ENCODE results near the gene TBC1D22B. TPM values are rescaled to one million over a fixed set of nuclear protein-coding genes. Genes with fewer than 3 reads are reported as not detected.

The TBC1D22B gene
- total RNA-seq, 4 donors from 2014 or later = 14.8 to 19.6 (median 17.6) TPM

- peak overlapping the region; percentile 99 for H3K4me3 ChIP-seq (ENCODE audit: low read depth, poor library complexity, severe bottlenecking)
- 15 to 17% methylated on average over 11 of the region's 11 CpGs for WGBS, 2 donors
- DNase-seq (ENCODE audit: low spot score in 2 of 2) = no peak
- TF ChIP-seq, protein P1, sequence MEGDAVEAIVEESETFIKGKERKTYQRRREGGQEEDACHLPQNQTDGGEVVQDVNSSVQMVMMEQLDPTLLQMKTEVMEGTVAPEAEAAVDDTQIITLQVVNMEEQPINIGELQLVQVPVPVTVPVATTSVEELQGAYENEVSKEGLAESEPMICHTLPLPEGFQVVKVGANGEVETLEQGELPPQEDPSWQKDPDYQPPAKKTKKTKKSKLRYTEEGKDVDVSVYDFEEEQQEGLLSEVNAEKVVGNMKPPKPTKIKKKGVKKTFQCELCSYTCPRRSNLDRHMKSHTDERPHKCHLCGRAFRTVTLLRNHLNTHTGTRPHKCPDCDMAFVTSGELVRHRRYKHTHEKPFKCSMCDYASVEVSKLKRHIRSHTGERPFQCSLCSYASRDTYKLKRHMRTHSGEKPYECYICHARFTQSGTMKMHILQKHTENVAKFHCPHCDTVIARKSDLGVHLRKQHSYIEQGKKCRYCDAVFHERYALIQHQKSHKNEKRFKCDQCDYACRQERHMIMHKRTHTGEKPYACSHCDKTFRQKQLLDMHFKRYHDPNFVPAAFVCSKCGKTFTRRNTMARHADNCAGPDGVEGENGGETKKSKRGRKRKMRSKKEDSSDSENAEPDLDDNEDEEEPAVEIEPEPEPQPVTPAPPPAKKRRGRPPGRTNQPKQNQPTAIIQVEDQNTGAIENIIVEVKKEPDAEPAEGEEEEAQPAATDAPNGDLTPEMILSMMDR (IDR thresholded peaks at IDR 0.05) = no peak
- TF ChIP-seq POLR2A (IDR thresholded peaks at IDR 0.05) = no peak
- intact Hi-C loops (cut with DNase I; ENCODE audit: low total_unique reads) = no loop called here
Measured at GRCh38 chr6:37258405-37259105, 983 bp downstream of the TBC1D22B start.

GRCh38 chr6:37259191-37259590, 1.6 kb downstream of the TBC1D22B start:
- TF ChIP-seq, protein P1 (IDR thresholded peaks at IDR 0.05) = no peak
- TF ChIP-seq POLR2A (IDR thresholded peaks at IDR 0.05) = no peak
- no peak overlapping the region for H3K4me3 ChIP-seq (ENCODE audit: low read depth, poor library complexity, severe bottlenecking)
- no peak for DNase-seq (ENCODE audit: low spot score in 2 of 2)
- intact Hi-C loops (cut with DNase I; ENCODE audit: low total_unique reads) = no loop called here
- 31 to 42% methylated on average over 2 of the region's 2 CpGs for WGBS, 2 donors

GRCh38 chr6:37260040-37260439, 2.5 kb downstream of the TBC1D22B start:
- TF ChIP-seq POLR2A (IDR thresholded peaks at IDR 0.05) = no peak
- TF ChIP-seq, protein P1 (IDR thresholded peaks at IDR 0.05) = no peak
- no peak overlapping the region for H3K4me3 ChIP-seq (ENCODE audit: low read depth, poor library complexity, severe bottlenecking)
- WGBS, 2 donors = 60 to 70% methylated on average over 2 of the region's 2 CpGs
- DNase-seq (ENCODE audit: low spot score in 2 of 2) = no peak
- intact Hi-C loops (cut with DNase I; ENCODE audit: low total_unique reads) = no loop called here

- WGBS, 2 donors = 91 to 100% methylated on average over 1 of the region's 1 CpG
- H3K4me3 ChIP-seq (ENCODE audit: low read depth, poor library complexity, severe bottlenecking) = no peak overlapping the region
- no peak for DNase-seq (ENCODE audit: low spot score in 2 of 2)
- no peak for TF ChIP-seq POLR2A (IDR thresholded peaks at IDR 0.05)
- TF ChIP-seq, protein P1 (IDR thresholded peaks at IDR 0.05) = no peak
- intact Hi-C loops (cut with DNase I; ENCODE audit: low total_unique reads) = no loop called here
Measured at GRCh38 chr6:37260444-37260843, 2.9 kb downstream of the TBC1D22B start.

DNA sequence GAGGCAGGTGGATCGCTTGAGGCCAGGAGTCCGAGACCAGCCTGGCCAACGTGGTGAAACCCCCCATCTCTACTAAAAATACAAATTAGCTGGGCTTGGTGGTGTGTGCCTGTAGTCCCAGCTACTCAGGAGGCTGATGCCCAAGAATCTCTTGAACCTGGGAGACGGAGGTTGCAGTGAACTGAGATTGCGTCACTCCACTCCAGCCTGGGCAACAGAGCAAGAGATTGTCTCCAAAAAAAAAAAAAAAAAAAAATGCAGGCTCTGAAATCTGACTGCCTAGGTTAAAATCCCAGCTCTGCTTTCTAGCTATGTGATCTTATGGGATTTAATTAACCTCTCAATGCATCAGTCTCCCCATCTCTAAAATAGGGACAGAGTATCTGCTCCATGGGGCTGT, 3.6 kb downstream of the TBC1D22B start:
- TF ChIP-seq, protein P1 (IDR thresholded peaks at IDR 0.05) = no peak
- TF ChIP-seq POLR2A (IDR thresholded peaks at IDR 0.05) = no peak
- no peak overlapping the region for H3K4me3 ChIP-seq (ENCODE audit: low read depth, poor library complexity, severe bottlenecking)
- intact Hi-C loops (cut with DNase I; ENCODE audit: low total_unique reads) = no loop called here
- 83 to 93% methylated on average over 5 of the region's 5 CpGs for WGBS, 2 donors
- DNase-seq (ENCODE audit: low spot score in 2 of 2) = no peak

Data from lower leg skin (tissue), 4 donors.